ENCODE data around the gene EIF4EBP2.

EIF4EBP2 gene

GRCh38 chr10:70369498-70370018 lies 34.4 kb upstream of the EIF4EBP2 start:
- Mint-ChIP-seq H3K27me3 (no peaks in the 10 kb centered on the region), H3K4me1 (ENCODE audit: low read depth) (peaks cover 3% of the 10 kb centered on the region), H3K4me3 (no peak overlapping the region), H3K9me3 (ENCODE audit: low read depth) (no peaks in the 10 kb centered on the region), H3K36me3 (peaks cover 2% of the 10 kb centered on the region), H3K27ac (no peak overlapping the region)

- H3K9me3 Mint-ChIP-seq (ENCODE audit: low read depth): no peaks in the 10 kb centered on the region
- H3K27me3 Mint-ChIP-seq: no peaks in the 10 kb centered on the region
- H3K4me3 Mint-ChIP-seq: no peak overlapping the region
- peaks cover 2% of the 10 kb centered on the region for H3K36me3 Mint-ChIP-seq
- no peak overlapping the region for H3K27ac Mint-ChIP-seq
- H3K4me1 Mint-ChIP-seq (ENCODE audit: low read depth): no peaks in the 10 kb centered on the region
Measured at GRCh38 chr10:70370766-70371165, 33.2 kb upstream of the EIF4EBP2 start.

GRCh38 chr10:70371846-70372245 lies 32.1 kb upstream of the EIF4EBP2 start:
- Mint-ChIP-seq H3K4me3 (no peak overlapping the region), H3K36me3 (peaks cover 2% of the 10 kb centered on the region), H3K4me1 (ENCODE audit: low read depth) (no peaks in the 10 kb centered on the region), H3K27me3 (no peaks in the 10 kb centered on the region), H3K27ac (no peak overlapping the region), H3K9me3 (ENCODE audit: low read depth) (no peaks in the 10 kb centered on the region)

- Mint-ChIP-seq H3K9me3 (ENCODE audit: low read depth) (no peaks in the 10 kb centered on the region), H3K4me1 (ENCODE audit: low read depth) (no peaks in the 10 kb centered on the region), H3K27me3 (peaks cover 2% of the 10 kb centered on the region), H3K36me3 (peaks cover 4% of the 10 kb centered on the region), H3K4me3 (no peak overlapping the region), H3K27ac (no peak overlapping the region)
Measured at GRCh38 chr10:70374775-70375614, 28.9 kb upstream of the EIF4EBP2 start.

GRCh38 chr10:70376436-70377378 lies 27.2 kb upstream of the EIF4EBP2 start:
- peaks cover 4% of the 10 kb centered on the region for H3K36me3 Mint-ChIP-seq
- H3K4me1 Mint-ChIP-seq (ENCODE audit: low read depth): peaks cover 8% of the 10 kb centered on the region
- peaks cover 2% of the 10 kb centered on the region for H3K27me3 Mint-ChIP-seq
- H3K9me3 Mint-ChIP-seq (ENCODE audit: low read depth): no peaks in the 10 kb centered on the region
- H3K4me3 Mint-ChIP-seq: no peak overlapping the region
- no peak overlapping the region for H3K27ac Mint-ChIP-seq

GRCh38 chr10:70378122-70378521 lies 25.8 kb upstream of the EIF4EBP2 start:
- Mint-ChIP-seq H3K4me3 (no peak overlapping the region), H3K9me3 (ENCODE audit: low read depth) (no peaks in the 10 kb centered on the region), H3K4me1 (ENCODE audit: low read depth) (peaks cover 8% of the 10 kb centered on the region), H3K27me3 (peaks cover 2% of the 10 kb centered on the region), H3K36me3 (peaks cover 4% of the 10 kb centered on the region), H3K27ac (no peak overlapping the region)

GRCh38 chr10:70379581-70380176 lies 24.3 kb upstream of the EIF4EBP2 start:
- no peak overlapping the region for H3K4me3 Mint-ChIP-seq
- peaks cover 3% of the 10 kb centered on the region for H3K36me3 Mint-ChIP-seq
- no peak overlapping the region for H3K27ac Mint-ChIP-seq
- H3K4me1 Mint-ChIP-seq (ENCODE audit: low read depth): peaks cover 8% of the 10 kb centered on the region
- no peaks in the 10 kb centered on the region for H3K9me3 Mint-ChIP-seq (ENCODE audit: low read depth)
- H3K27me3 Mint-ChIP-seq: peaks cover 2% of the 10 kb centered on the region

- Mint-ChIP-seq H3K36me3 (peaks cover 3% of the 10 kb centered on the region), H3K4me1 (ENCODE audit: low read depth) (peaks cover 8% of the 10 kb centered on the region), H3K4me3 (peak overlapping the region; percentile 87), H3K9me3 (ENCODE audit: low read depth) (no peaks in the 10 kb centered on the region), H3K27ac (no peak overlapping the region), H3K27me3 (peaks cover 2% of the 10 kb centered on the region)
Measured at GRCh38 chr10:70380350-70381135, 23.4 kb upstream of the EIF4EBP2 start.

- Mint-ChIP-seq H3K27me3 (peaks cover 2% of the 10 kb centered on the region), H3K27ac (peak overlapping the region; percentile 28), H3K4me3 (peak overlapping the region; percentile 87), H3K9me3 (ENCODE audit: low read depth) (no peaks in the 10 kb centered on the region), H3K36me3 (peaks cover 3% of the 10 kb centered on the region), H3K4me1 (ENCODE audit: low read depth) (peaks cover 8% of the 10 kb centered on the region)
Measured at GRCh38 chr10:70381471-70382421, 22.2 kb upstream of the EIF4EBP2 start.

GRCh38 chr10:70391654-70392053 lies 12.3 kb upstream of the EIF4EBP2 start:
- Mint-ChIP-seq H3K4me1 (ENCODE audit: low read depth) (peaks cover 4% of the 10 kb centered on the region), H3K9me3 (ENCODE audit: low read depth) (no peaks in the 10 kb centered on the region), H3K27ac (no peak overlapping the region), H3K4me3 (no peak overlapping the region), H3K27me3 (peaks cover 3% of the 10 kb centered on the region), H3K36me3 (no peaks in the 10 kb centered on the region)

GRCh38 chr10:70396140-70396539 lies 7.8 kb upstream of the EIF4EBP2 start:
- H3K27me3 Mint-ChIP-seq: peaks cover 3% of the 10 kb centered on the region
- no peaks in the 10 kb centered on the region for H3K9me3 Mint-ChIP-seq (ENCODE audit: low read depth)
- no peak overlapping the region for H3K4me3 Mint-ChIP-seq
- no peaks in the 10 kb centered on the region for H3K36me3 Mint-ChIP-seq
- H3K27ac Mint-ChIP-seq: no peak overlapping the region
- no peaks in the 10 kb centered on the region for H3K4me1 Mint-ChIP-seq (ENCODE audit: low read depth)

GRCh38 chr10:70399177-70399576 lies 4.8 kb upstream of the EIF4EBP2 start:
- Mint-ChIP-seq H3K4me1 (ENCODE audit: low read depth) (peaks cover 11% of the 10 kb centered on the region), H3K4me3 (no peak overlapping the region), H3K27ac (no peak overlapping the region)

GRCh38 chr10:70403483-70404035 lies 386 bp upstream of the EIF4EBP2 start:
- peak overlapping the region; percentile 97 for H3K4me3 Mint-ChIP-seq
- H3K27ac Mint-ChIP-seq: peak overlapping the region; percentile 90
- peaks cover 36% of the 10 kb centered on the region for H3K4me1 Mint-ChIP-seq (ENCODE audit: low read depth)
- H3K9me3 Mint-ChIP-seq (ENCODE audit: low read depth): no peaks in the 10 kb centered on the region
- H3K36me3 Mint-ChIP-seq: peaks cover 3% of the 10 kb centered on the region
- no peaks in the 10 kb centered on the region for H3K27me3 Mint-ChIP-seq

More at GRCh38 chr10:70399177-70399576, 4.8 kb upstream of the EIF4EBP2 start:
- Mint-ChIP-seq H3K27me3 (peaks cover 3% of the 10 kb centered on the region), H3K9me3 (ENCODE audit: low read depth) (no peaks in the 10 kb centered on the region), H3K36me3 (no peaks in the 10 kb centered on the region)

All from activated naive CD8-positive, alpha-beta T cell (primary cell).